ENCODE measurements around the gene SLC16A8.

Gene SLC16A8

DNA sequence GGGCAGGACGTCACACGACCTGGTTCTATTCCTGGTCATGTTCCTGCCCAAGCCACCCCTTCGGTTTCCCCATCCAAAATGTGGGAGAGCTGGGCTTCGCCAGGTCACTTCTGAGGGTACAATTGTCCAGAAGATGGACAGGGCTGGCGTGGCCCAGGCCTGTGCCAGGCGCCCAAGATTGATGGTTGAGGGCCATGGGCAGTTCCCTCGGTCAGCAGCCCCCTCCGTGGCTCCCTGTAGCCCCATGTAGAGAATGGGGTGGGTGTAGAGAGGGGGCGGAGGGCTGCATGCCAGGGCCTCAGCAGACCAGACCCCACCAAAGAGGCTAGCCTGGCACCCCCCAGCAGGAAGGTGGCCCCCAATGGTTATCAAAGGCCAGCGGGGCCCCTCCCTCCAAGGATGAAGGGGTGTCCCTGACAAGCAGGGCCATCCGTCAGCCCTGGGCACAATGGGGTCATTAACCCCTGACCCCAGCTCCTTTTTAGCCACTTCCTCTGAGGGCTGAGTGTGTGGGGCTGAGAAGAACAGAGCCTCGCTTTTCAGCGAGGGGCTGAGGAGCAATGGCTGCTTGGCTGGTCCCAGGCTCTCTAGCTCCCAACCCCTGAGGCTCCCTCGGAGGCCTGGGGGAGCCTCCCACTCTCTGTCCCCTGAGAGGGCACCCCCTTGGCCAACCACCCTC is 37.8 kb downstream of the SLC16A8 start:
- no peak overlapping the region for H3K4me3 ChIP-seq (ENCODE audit: insufficient read length, low read depth)
- no peaks in the 10 kb centered on the region for H3K27me3 ChIP-seq (ENCODE audit: insufficient read depth, insufficient read length)
- no peaks in the 10 kb centered on the region for H3K9me3 ChIP-seq (ENCODE audit: insufficient read depth, low read length)
- H3K36me3 ChIP-seq (ENCODE audit: insufficient read depth, insufficient read length, low read length), result no peaks in the 10 kb centered on the region
- no peak for DNase-seq (ENCODE audit: low read depth, low spot score)
- no peak for TF ChIP-seq YY1 (IDR thresholded peaks at IDR 0.05; ENCODE audit: insufficient read depth, insufficient read length)
- TF ChIP-seq ZNF274 (IDR thresholded peaks at IDR 0.05; ENCODE audit: low read depth, low read length), result no peak
- TF ChIP-seq SUZ12 (IDR thresholded peaks at IDR 0.05; ENCODE audit: extremely low read depth, insufficient read depth, insufficient read length), result no peak
- peaks cover 7% of the 10 kb centered on the region for H3K4me1 ChIP-seq (ENCODE audit: insufficient read depth, insufficient read length)
- no peak overlapping the region for H3K9ac ChIP-seq (ENCODE audit: insufficient read length, low read depth)

DNA sequence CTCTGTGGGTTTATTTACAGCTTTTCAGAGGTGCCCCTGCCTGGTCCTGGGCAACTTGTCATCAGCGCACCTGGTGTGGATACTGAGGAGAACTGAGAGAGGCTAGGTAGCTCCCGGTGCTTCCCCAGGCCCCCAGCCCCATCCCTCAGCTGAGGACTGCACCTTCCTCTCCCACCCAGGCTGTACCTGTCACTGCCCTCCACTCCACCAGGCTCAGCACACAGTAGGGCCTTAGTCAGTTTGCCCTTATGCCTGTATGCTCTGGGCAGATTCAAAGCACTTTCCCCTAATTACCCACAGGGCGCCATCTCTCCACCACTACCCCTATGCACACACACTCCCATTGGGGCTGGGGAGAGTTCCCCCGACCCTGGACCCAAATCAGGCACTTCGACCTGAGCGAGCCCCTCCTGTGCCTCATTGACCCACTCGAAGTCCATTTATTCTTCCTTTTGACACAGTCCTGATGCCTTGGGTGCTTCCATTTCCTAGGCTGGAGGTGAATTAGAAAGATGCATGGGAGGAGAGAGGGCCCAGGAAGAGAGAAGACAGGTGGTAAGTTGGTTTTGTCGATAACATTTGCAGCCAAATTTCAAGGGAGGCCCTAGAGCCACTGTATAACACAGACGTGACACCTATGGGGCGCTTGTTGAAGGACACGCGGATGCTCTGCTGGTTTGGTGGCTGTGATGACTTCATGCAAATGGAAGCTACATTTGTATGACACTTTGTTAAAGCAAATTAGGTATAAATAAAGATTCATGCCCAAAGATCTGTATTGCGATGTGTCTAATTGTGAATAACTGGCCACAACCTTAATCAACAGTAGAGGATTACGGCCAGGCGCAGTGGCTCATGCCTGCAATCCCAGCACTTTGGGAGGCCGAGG is 40.6 kb downstream of the SLC16A8 start:
- Histone ChIP-seq H3K4me1 (ENCODE audit: insufficient read depth, insufficient read length) (peaks cover 9% of the 10 kb centered on the region), H3K27me3 (ENCODE audit: insufficient read depth, insufficient read length) (no peaks in the 10 kb centered on the region), H3K9me3 (ENCODE audit: insufficient read depth, low read length) (no peaks in the 10 kb centered on the region), H3K36me3 (ENCODE audit: insufficient read depth, insufficient read length, low read length) (no peaks in the 10 kb centered on the region), H3K4me3 (ENCODE audit: insufficient read length, low read depth) (no peak overlapping the region), H3K9ac (ENCODE audit: insufficient read length, low read depth) (no peak overlapping the region)
- DNase-seq (ENCODE audit: low read depth, low spot score), result no peak
- TF ChIP-seq SUZ12 (IDR thresholded peaks at IDR 0.05; ENCODE audit: extremely low read depth, insufficient read depth, insufficient read length), result no peak
- TF ChIP-seq YY1 (IDR thresholded peaks at IDR 0.05; ENCODE audit: insufficient read depth, insufficient read length), result no peak
- no peak for TF ChIP-seq ZNF274 (IDR thresholded peaks at IDR 0.05; ENCODE audit: low read depth, low read length)

DNA sequence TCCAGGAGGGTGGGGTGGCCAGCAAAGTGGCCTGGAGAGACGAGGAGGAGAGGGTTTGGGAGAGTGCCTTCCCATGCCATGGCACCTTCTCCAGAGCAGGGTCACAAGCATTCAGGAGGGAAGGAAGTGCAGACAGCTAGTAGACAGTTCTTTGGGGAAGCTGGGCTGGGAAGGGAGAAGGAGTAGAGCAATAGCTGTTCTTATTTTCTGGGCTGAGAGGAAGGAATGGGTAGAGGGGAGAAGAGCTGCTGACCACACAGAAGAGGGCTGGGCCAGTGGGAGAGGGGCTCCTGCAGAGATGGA is 41.5 kb downstream of the SLC16A8 start:
- TF ChIP-seq SUZ12 (IDR thresholded peaks at IDR 0.05; ENCODE audit: extremely low read depth, insufficient read depth, insufficient read length) (no peak), ZNF274 (IDR thresholded peaks at IDR 0.05; ENCODE audit: low read depth, low read length) (no peak), YY1 (IDR thresholded peaks at IDR 0.05; ENCODE audit: insufficient read depth, insufficient read length) (no peak)
- Histone ChIP-seq H3K9me3 (ENCODE audit: insufficient read depth, low read length) (no peaks in the 10 kb centered on the region), H3K27me3 (ENCODE audit: insufficient read depth, insufficient read length) (no peaks in the 10 kb centered on the region), H3K36me3 (ENCODE audit: insufficient read depth, insufficient read length, low read length) (no peaks in the 10 kb centered on the region), H3K4me1 (ENCODE audit: insufficient read depth, insufficient read length) (peaks cover 9% of the 10 kb centered on the region), H3K9ac (ENCODE audit: insufficient read length, low read depth) (no peak overlapping the region), H3K4me3 (ENCODE audit: insufficient read length, low read depth) (no peak overlapping the region)
- no peak for DNase-seq (ENCODE audit: low read depth, low spot score)

DNA sequence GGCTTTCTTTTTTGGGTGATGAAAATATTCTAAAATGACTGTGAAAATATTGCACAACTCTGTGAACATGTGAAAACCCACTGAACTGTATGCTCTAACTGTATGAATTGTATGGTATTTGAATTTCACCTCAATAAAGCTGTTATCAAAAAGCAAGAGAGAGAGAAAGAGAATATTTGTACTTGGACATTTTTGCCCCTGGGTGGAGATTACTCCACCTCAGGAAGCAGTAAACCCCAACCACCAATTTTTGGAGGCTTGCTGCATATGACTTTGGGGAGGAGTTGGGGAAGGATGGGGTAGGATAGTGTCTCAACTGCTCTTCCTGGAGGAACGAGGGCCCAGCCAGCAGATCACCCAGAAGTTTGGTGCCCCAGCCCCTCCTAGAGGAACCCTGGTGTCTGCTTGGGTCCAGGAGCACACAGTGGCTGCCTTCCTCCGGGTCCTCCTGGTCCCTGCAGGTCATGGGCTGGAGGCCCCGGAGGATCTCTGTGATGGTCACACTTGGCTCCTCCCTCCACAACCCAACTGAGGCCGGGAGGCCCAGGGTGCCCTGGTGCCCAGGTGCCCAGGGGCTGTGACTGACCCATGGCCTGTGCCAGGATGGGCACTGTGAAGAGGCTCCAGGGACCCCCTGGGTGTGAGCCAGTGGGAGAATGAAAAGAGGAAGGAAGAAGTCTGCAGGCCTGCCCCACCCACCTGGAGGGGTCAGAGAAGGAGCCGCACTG is 42.1 kb downstream of the SLC16A8 start:
- TF ChIP-seq SUZ12 (IDR thresholded peaks at IDR 0.05; ENCODE audit: extremely low read depth, insufficient read depth, insufficient read length) (no peak), ZNF274 (IDR thresholded peaks at IDR 0.05; ENCODE audit: low read depth, low read length) (no peak), YY1 (IDR thresholded peaks at IDR 0.05; ENCODE audit: insufficient read depth, insufficient read length) (no peak)
- Histone ChIP-seq H3K4me1 (ENCODE audit: insufficient read depth, insufficient read length) (peaks cover 9% of the 10 kb centered on the region), H3K9ac (ENCODE audit: insufficient read length, low read depth) (no peak overlapping the region), H3K4me3 (ENCODE audit: insufficient read length, low read depth) (no peak overlapping the region), H3K36me3 (ENCODE audit: insufficient read depth, insufficient read length, low read length) (no peaks in the 10 kb centered on the region), H3K9me3 (ENCODE audit: insufficient read depth, low read length) (no peaks in the 10 kb centered on the region), H3K27me3 (ENCODE audit: insufficient read depth, insufficient read length) (no peaks in the 10 kb centered on the region)
- no peak for DNase-seq (ENCODE audit: low read depth, low spot score)

DNA sequence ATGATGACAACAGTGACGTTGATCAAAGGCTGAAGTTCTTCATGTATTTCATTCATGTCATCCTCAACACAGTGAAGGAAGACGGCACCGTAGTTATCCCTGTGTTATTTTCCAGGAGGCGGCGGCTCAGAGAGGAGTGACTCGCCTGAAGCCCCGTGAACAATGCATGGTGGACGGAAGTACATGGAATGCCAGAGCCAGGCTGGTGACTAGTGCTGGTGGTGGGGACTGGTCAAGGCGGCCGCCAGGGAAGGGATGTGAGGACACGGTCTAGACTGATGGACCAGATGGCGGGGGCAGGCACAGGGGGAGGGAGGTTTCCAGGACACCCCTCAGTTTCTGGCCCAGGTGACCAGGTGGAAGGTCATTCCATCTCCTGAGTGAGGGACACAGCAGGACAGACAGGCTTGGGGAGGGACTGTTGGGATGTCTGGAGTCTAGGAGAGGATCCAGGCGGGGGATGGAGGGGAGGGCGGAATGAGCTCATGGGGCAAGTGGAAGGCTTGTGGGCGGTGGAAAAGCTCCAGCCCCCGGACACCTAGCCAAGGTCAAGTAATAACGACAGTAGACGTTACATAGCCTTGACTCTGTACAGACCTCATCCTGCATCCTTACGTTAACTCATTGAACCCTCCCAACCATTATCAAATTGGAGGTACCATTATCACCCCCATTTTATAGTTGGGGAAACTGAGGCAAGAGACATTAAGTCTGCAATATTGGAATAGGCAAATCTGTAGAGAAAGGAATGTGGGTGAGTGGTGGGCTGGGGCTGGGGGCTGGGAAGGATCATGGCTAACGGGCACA is 42.8 kb downstream of the SLC16A8 start:
- no peaks in the 10 kb centered on the region for H3K9me3 ChIP-seq (ENCODE audit: insufficient read depth, low read length)
- DNase-seq (ENCODE audit: low read depth, low spot score), result no peak
- no peak for TF ChIP-seq SUZ12 (IDR thresholded peaks at IDR 0.05; ENCODE audit: extremely low read depth, insufficient read depth, insufficient read length)
- TF ChIP-seq YY1 (IDR thresholded peaks at IDR 0.05; ENCODE audit: insufficient read depth, insufficient read length), result no peak
- H3K4me1 ChIP-seq (ENCODE audit: insufficient read depth, insufficient read length), result peaks cover 9% of the 10 kb centered on the region
- H3K4me3 ChIP-seq (ENCODE audit: insufficient read length, low read depth), result no peak overlapping the region
- no peaks in the 10 kb centered on the region for H3K36me3 ChIP-seq (ENCODE audit: insufficient read depth, insufficient read length, low read length)
- H3K27me3 ChIP-seq (ENCODE audit: insufficient read depth, insufficient read length), result no peaks in the 10 kb centered on the region
- no peak overlapping the region for H3K9ac ChIP-seq (ENCODE audit: insufficient read length, low read depth)

DNA sequence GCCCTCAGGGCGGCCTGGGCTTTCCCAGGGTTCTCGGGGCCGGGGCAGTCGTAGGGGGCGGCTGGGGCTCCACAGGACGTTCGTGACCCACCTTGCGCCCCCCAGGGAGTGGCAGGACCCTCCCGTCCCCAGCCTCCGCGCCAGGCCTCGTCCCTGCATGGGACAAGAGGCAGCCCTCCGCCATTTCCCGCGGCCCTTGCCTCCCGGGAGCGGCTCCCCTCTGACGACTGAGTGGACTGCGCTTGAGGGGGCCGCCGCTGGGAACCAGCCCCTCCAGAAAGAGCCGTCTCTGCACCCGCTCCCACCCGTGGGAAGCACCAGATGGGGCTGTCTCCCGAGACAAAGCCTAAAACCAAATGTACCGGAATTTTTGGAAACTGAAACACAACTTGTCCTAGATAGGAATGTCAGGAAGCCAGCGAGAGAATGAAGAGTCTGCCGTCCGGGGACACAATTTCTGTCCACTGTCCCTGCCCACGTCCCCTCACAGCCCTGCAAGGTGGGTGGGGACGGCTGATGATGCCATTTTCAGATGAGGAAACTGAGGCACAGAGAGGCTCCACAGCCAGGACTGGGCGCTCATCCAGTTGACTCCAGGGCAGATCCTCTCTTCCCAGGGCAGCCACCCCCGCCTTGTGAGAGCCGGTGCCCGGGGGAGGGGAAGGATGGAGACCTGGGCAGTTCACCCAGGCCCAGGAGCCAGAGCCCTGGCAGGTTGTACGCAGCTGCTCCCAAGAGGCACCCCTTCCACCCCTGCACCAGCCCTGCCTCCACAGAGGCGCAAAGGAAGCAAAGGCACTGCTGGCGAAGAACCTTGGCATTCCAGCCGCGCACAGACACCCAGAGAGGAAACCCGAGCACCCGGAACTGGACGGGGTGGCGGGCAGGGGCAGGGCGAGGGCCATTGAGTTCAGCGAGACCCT is 44.8 kb downstream of the SLC16A8 start:
- H3K36me3 ChIP-seq (ENCODE audit: insufficient read depth, insufficient read length, low read length), result no peaks in the 10 kb centered on the region
- H3K4me1 ChIP-seq (ENCODE audit: insufficient read depth, insufficient read length), result peaks cover 14% of the 10 kb centered on the region
- TF ChIP-seq ZNF274 (IDR thresholded peaks at IDR 0.05; ENCODE audit: low read depth, low read length) (no peak), YY1 (IDR thresholded peaks at IDR 0.05; ENCODE audit: insufficient read depth, insufficient read length) (no peak), SUZ12 (IDR thresholded peaks at IDR 0.05; ENCODE audit: extremely low read depth, insufficient read depth, insufficient read length) (no peak)
- H3K27me3 ChIP-seq (ENCODE audit: insufficient read depth, insufficient read length), result no peaks in the 10 kb centered on the region
- no peak overlapping the region for H3K9ac ChIP-seq (ENCODE audit: insufficient read length, low read depth)
- H3K4me3 ChIP-seq (ENCODE audit: insufficient read length, low read depth), result no peak overlapping the region
- H3K9me3 ChIP-seq (ENCODE audit: insufficient read depth, low read length), result no peaks in the 10 kb centered on the region
- no peak for DNase-seq (ENCODE audit: low read depth, low spot score)
